Dermis microvascular lymphatic vessel endothelial cell (primary cell): ENCODE results near the gene ZMAT5. TPM values are rescaled to one million over a fixed set of nuclear protein-coding genes. Genes with fewer than 3 reads are reported as not detected.

ENCODE experiments used
- DNase-seq, 2 donors: peaks; one replicate each; pipeline versions ENCODE4 v3.0.0 to v3.0.0-alpha.2; 2010; ENCODE audit warnings: low read depth in 2 of 2
- total RNA-seq: library from RNA; depleted of rRNA; stranded (reverse); fragments of >200 nt; gene quantifications from 2 replicates; pipeline ENCODE4 v1.2.1, GENCODE V29; 2014

ZMAT5 gene
- total RNA-seq, 1 donor from 2014 or later = 13.7 TPM

- no peak for DNase-seq
Observed at GRCh38 chr22:29732883-29733282, 33.9 kb downstream of the ZMAT5 start.

- no peak for DNase-seq
Observed at GRCh38 chr22:29731058-29731850, 35.6 kb downstream of the ZMAT5 start.

GRCh38 chr22:29729161-29729560 lies 37.6 kb downstream of the ZMAT5 start:
- no peak for DNase-seq

GRCh38 chr22:29727131-29727523 lies 39.7 kb downstream of the ZMAT5 start:
- DNase-seq = peak; percentile 9 to 41

- DNase-seq = no peak
Observed at GRCh38 chr22:29726512-29727130, 40.2 kb downstream of the ZMAT5 start.

- DNase-seq = no peak
Observed at GRCh38 chr22:29726106-29726505, 40.7 kb downstream of the ZMAT5 start.

- DNase-seq = no peak
Observed at GRCh38 chr22:29724843-29725242, 42.0 kb downstream of the ZMAT5 start.

GRCh38 chr22:29723766-29724165 lies 43.0 kb downstream of the ZMAT5 start:
- DNase-seq = no peak

- no peak for DNase-seq
Observed at GRCh38 chr22:29722587-29722986, 44.2 kb downstream of the ZMAT5 start.

- DNase-seq = no peak
Observed at GRCh38 chr22:29722151-29722550, 44.7 kb downstream of the ZMAT5 start.

GRCh38 chr22:29720811-29721323 lies 45.9 kb downstream of the ZMAT5 start:
- no peak for DNase-seq

- DNase-seq = no peak
Observed at GRCh38 chr22:29719899-29720645, 46.7 kb downstream of the ZMAT5 start, which contains the start of gene CABP7. TSS of gene CABP7 (plus strand) at chr22:29720003. CDS start at chr22:29720425, 422 bp downstream.

- no peak for DNase-seq
Observed at GRCh38 chr22:29718949-29719898, 47.6 kb downstream of the ZMAT5 start.

GRCh38 chr22:29717789-29718188 lies 49.0 kb downstream of the ZMAT5 start:
- DNase-seq = no peak

GRCh38 chr22:29716814-29717545 lies 49.8 kb downstream of the ZMAT5 start:
- peak; percentile 69 to 78 for DNase-seq

- DNase-seq = no peak
Observed at GRCh38 chr22:29715705-29716104, 51.1 kb downstream of the ZMAT5 start.

- DNase-seq = no peak
Observed at GRCh38 chr22:29715240-29715639, 51.6 kb downstream of the ZMAT5 start.

- DNase-seq = no peak
Observed at GRCh38 chr22:29713156-29713727, 53.6 kb downstream of the ZMAT5 start.

GRCh38 chr22:29712119-29712518 lies 54.7 kb downstream of the ZMAT5 start:
- no peak for DNase-seq
